ENCODE data around the gene AMACR.

DNA sequence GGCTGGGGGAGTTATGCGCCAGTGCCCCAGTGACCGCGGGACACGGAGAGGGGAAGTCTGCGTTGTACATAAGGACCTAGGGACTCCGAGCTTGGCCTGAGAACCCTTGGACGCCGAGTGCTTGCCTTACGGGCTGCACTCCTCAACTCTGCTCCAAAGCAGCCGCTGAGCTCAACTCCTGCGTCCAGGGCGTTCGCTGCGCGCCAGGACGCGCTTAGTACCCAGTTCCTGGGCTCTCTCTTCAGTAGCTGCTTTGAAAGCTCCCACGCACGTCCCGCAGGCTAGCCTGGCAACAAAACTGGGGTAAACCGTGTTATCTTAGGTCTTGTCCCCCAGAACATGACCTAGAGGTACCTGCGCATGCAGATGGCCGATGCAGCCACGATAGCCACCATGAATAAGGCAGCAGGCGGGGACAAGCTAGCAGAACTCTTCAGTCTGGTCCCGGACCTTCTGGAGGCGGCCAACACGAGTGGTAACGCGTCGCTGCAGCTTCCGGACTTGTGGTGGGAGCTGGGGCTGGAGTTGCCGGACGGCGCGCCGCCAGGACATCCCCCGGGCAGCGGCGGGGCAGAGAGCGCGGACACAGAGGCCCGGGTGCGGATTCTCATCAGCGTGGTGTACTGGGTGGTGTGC lies 71.4 kb downstream of the AMACR start, which contains the start of gene RXFP3:
- TF ChIP-seq, protein P1, sequence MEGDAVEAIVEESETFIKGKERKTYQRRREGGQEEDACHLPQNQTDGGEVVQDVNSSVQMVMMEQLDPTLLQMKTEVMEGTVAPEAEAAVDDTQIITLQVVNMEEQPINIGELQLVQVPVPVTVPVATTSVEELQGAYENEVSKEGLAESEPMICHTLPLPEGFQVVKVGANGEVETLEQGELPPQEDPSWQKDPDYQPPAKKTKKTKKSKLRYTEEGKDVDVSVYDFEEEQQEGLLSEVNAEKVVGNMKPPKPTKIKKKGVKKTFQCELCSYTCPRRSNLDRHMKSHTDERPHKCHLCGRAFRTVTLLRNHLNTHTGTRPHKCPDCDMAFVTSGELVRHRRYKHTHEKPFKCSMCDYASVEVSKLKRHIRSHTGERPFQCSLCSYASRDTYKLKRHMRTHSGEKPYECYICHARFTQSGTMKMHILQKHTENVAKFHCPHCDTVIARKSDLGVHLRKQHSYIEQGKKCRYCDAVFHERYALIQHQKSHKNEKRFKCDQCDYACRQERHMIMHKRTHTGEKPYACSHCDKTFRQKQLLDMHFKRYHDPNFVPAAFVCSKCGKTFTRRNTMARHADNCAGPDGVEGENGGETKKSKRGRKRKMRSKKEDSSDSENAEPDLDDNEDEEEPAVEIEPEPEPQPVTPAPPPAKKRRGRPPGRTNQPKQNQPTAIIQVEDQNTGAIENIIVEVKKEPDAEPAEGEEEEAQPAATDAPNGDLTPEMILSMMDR (IDR thresholded peaks at IDR 0.05; ENCODE audit: low read depth, low read length): no peak
- TF ChIP-seq, protein P2, sequence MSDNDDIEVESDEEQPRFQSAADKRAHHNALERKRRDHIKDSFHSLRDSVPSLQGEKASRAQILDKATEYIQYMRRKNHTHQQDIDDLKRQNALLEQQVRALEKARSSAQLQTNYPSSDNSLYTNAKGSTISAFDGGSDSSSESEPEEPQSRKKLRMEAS (IDR thresholded peaks at IDR 0.05; ENCODE audit: low read depth, low read length): no peak
- no peak for TF ChIP-seq POLR2A (IDR thresholded peaks at IDR 0.05; ENCODE audit: extremely low read depth, insufficient read length)

Measured in NB4 (cell line).